ENCODE data around the gene HTATIP2.
"Not testable (repeated sequence)": the region's sequence is repeated elsewhere in the genome, so short reads cannot be mapped to it uniquely, and the experiment has no call there.

Gene HTATIP2

DNA sequence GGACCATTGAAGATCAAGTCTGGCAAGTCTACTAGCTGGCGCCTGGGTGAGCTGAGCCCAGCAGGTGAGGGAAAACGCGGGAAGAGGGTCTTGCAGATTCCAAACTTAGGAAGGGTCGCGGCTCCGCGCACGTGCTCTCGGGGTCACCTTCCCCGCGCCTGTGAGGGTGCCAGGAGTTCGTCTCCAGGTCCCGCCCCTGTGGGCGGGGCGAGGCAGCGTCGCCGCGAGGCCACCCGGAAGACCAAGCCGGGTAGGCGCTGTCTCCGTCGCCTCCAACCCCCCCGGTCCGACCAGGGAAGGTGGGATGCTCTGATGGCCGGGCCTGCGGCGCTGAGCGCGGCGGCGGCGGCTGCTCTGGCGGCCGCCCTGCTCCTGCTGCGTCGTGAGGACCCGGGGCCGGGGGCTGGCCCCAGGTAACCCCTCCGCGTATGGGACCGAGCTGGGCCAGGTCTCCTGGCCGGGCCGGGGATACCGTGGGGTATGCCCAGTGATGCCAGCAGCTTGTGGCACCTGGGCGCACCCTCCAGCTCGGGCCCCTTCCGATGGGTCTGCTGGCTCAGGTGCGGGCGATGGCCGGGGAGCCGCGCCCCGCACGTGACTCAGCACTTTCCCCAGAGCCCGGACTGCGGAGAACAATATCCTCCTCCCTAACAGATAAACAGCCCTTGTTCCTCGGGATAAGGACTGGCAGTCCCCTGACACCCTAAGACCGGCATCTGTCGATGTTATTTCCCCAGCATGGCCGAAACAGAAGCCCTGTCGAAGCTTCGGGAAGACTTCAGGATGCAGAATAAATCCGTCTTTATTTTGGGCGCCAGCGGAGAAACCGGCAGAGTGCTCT is at the start of gene HTATIP2:
TSS of gene HTATIP2 (plus strand) at position 215 of the 841 bp plus-strand sequence. CDS start at position 739, 524 bp downstream.
- no peak for DNase-seq

DNA sequence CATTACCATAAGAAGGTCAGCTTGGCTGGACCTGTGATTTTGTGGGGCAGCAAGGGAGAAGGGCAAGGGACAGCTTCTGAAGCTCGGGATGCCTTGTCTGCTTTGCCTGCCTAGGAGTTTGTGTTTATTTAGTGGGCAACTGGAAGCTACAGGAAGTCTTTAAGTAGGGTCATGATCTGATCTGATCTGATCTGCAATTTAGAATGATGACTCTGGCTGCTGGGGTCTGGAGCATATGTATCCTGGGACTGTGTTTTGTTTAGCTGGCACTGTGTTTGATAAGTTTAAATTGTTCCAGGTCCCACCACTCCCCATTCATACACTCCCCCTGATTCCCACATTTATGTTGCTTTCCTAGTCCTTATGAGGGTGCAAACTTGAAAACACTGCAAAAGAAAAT is 47.7 kb upstream of the HTATIP2 start:
- no peak for DNase-seq

GRCh38 chr11:20321177-20321576 is 42.3 kb upstream of the HTATIP2 start:
- DNase-seq: no peak

DNA sequence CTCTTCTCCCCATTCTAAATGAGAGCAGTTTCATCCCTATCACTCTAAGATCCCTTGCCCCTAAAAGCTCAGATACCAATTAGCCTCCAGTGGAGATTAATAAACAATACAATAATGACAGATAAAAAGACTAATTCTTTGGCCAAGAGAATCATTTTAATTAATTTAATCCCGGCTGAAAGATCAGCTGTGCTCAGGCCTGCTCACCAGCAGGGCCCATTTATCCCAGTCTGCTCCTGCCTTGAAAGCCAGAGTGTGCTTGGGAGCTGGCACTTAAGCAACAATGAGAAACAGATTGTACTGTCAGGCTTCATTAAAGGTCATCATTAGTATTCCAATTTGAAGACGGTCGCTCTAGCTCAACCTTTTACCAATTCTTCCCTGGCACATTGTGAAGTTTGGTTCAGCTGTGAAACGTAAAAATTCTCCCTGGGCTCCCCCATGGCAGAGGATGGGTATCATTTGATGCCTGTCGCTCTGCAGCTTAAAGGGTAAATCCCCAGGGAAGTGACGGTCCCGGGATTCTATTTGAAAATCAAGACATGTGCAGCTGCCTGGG is 36.1 kb upstream of the HTATIP2 start:
- peak; percentile 84 for DNase-seq

GRCh38 chr11:20336056-20336455 is 27.5 kb upstream of the HTATIP2 start:
- no peak for DNase-seq

GRCh38 chr11:20337526-20338154 is 25.9 kb upstream of the HTATIP2 start:
- DNase-seq: peak; percentile 45

- DNase-seq: peak; percentile 41
These were observed 21.0 kb upstream of the HTATIP2 start for GRCh38 chr11:20342347-20343141.

DNA sequence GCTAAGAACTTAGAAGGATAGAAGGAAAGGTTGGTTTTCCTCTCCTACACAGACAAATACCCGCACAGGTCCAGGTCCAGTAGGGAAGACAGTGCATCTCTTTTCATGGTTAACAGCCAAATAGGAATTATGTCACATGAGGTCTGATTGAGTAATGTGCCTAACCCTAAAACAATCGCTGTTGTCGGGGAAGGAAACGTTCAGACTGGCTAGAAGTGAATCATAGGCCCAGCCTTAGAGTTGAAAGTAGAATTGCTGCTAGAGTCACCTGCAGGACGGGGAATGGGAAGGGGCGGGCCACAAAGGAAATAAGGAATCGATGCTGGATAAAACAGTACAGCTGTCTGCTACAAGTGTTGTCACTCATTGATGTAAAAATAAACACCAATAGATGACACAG is 12.4 kb upstream of the HTATIP2 start:
- no peak for DNase-seq

DNA sequence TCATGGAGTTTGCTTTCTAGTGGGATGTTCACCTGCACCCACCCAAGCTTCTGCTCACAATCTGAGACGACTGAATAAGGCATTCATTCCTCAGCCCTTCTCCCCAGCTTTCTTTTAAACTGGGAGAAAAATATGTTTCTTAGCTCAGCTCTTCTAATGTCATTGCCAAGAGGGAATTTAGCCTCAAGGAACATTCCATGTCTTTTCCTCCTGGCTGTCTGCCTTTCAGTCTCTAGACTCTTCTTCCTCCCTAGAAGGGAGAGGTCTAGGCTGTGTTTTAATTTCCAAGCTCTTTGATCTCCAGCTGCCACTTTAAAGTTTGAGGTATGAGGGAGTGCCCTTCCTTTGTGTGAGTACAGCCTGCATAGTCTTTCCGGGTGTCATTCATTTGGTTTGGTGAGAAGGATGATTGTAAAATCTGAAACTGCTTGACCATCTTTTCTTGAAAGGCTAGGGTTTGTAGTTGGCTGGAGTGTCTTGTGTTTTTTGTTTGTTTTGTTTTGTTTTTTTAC is 11.7 kb upstream of the HTATIP2 start:
- DNase-seq: no peak

DNA sequence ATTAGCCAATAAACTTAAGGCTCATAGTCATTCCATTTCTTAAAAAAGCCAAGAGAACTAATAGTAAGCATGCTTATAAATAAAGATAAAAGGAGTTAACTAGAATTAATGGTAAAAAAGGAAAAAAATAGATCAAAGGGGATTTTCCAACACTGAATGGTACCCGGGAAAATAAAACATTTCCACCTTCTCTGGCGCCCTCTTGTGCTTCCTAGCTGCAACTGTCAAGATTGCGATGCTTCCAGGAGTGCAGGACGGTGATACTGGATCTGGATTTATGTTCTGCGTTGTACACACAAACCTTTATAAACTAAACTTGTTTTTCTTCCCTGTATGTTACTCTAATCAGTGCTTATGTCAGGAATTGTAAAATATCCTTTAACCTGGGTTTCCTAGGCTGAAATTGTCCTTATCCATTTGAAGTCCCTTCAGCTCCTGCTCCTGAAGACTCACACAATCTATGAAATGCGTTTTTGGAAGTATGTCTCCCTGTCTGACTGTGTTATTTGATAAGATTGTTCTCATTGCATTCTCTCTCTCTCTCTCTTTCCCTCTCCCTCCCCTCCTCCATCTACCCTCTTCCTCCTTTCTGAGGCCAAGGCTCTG is 9.6 kb upstream of the HTATIP2 start:
- DNase-seq: no peak

GRCh38 chr11:20355221-20356219 is 8.0 kb upstream of the HTATIP2 start:
- DNase-seq: no peak

- no peak for DNase-seq
These were observed 6.4 kb upstream of the HTATIP2 start for GRCh38 chr11:20357150-20357549.

GRCh38 chr11:20360650-20361049 is 2.9 kb upstream of the HTATIP2 start:
- DNase-seq: no peak

DNA sequence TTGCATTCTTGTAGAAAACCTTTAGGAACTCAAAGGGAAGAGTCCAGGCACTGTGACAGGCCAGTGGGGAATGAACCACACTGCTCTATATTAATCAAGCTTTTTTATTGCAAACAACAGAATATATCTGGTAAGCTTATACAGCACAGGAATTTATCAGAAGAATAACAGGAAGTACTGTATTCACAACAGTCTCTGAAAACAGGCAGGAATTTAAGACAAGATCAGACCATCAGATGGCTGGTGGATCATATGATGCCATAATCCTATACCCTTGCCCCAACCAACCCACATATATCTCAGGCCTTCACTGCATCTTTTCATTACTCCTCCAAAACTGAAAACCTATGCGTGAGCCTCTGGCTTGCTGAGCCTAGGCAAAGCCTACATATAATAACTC is 1.0 kb upstream of the HTATIP2 start:
- DNase-seq: no peak

GRCh38 chr11:20363149-20363499 is 390 bp upstream of the HTATIP2 start:
- no peak for DNase-seq

- no peak for DNase-seq
These were observed 853 bp downstream of the HTATIP2 start for GRCh38 chr11:20364341-20364792.

DNA sequence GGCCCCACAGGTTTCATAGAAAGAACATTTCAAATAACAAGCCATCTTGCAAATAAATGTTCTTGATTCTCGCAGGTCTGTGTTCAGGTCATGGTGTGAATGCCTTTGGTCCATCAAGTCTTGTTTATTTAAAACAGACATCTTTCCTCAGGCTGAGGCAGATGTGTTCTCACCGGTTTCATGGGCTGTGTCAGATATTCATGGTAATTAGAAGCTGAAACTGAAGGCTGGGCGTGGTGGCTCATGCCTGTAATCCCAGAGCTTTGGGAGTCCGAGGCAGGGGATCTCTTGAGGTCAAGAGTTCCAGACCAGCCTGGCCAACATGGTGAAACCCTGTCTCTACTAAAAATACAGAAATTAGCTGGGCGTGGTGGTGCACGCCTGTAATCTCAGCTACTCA is 2.0 kb downstream of the HTATIP2 start:
- not testable (repeated sequence) for DNase-seq

DNA sequence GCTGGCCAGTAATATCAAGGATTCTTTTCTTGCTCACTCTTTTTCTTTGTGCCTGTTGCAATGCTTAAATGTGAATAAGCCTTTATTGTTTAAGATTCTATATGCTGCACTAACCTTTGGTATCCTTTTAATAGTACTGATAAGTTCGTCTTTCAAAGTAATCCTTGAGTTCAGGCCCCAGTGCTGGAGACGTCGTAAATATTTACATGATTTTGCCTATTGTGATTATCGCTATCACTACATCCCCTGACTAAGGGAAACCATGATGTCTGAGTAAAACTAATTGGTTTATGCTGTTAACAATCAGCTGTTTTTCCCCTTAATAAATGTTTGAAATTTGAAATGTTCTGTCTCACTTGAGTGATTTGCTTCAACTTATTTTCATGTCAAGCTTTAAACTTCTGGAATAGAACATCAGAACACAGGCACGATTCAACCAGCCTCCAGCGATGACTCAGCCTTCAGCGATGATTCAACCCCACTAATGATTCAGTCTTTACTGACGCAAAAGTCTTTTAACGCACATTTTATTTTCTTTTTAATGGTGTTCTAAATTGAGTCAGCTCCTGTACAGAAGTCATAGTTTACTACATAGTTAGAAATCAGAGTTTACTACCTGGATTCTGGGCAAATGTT is 3.9 kb downstream of the HTATIP2 start:
- no peak for DNase-seq

- DNase-seq: no peak
These were observed 4.9 kb downstream of the HTATIP2 start for GRCh38 chr11:20368438-20368837.

GRCh38 chr11:20369826-20370225 is 6.3 kb downstream of the HTATIP2 start:
- DNase-seq: no peak

Measured in NCI-H524 treated with DMSO at 0.1 percent for 48 hours (cell line).